Measurements from ENCODE around the gene PAXIP1. TPM values are rescaled to one million over a fixed set of nuclear protein-coding genes. Genes with fewer than 3 reads are reported as not detected.

PAXIP1 gene
- total RNA-seq, 2 donors from 2014 or later = 11.2 to 20.4 TPM

GRCh38 chr7:155000795-155001194, 2.1 kb downstream of the PAXIP1 start:
- no peaks in the 10 kb centered on the region for H3K4me1 ChIP-seq
- DNase-seq = peak; percentile 40
- intact Hi-C loops (cut with DNase I) = loop anchor here (5.0 to 10.0 kb wide), 2 partner anchors 73 to 344 kb away; no protein-coding TSS in a partner anchor

GRCh38 chr7:154998481-154998880, 4.4 kb downstream of the PAXIP1 start:
- no peaks in the 10 kb centered on the region for H3K36me3 ChIP-seq
- H3K4me3 ChIP-seq = no peak overlapping the region
- no peaks in the 10 kb centered on the region for H3K27me3 ChIP-seq
- no peaks in the 10 kb centered on the region for H3K4me1 ChIP-seq
- no peak overlapping the region for H3K9ac ChIP-seq (ENCODE audit: low read depth in 2 of 2, low read length in 2 of 2)
- intact Hi-C loops (cut with DNase I) = no loop called here
- H3K9me3 ChIP-seq = no peaks in the 10 kb centered on the region
- no peak for TF ChIP-seq CTCF (IDR thresholded peaks at IDR 0.05)
- no peak overlapping the region for H3K27ac ChIP-seq
- DNase-seq = no peak

More at GRCh38 chr7:155000795-155001194, 2.1 kb downstream of the PAXIP1 start:
- no peaks in the 10 kb centered on the region for H3K27me3 ChIP-seq
- H3K27ac ChIP-seq = no peak overlapping the region
- no peaks in the 10 kb centered on the region for H3K36me3 ChIP-seq
- no peak for TF ChIP-seq CTCF (IDR thresholded peaks at IDR 0.05)
- H3K4me3 ChIP-seq = no peak overlapping the region
- no peaks in the 10 kb centered on the region for H3K9me3 ChIP-seq
- H3K9ac ChIP-seq (ENCODE audit: low read depth in 2 of 2, low read length in 2 of 2) = no peak overlapping the region

GRCh38 chr7:154997840-154998370, 5.0 kb downstream of the PAXIP1 start:
- intact Hi-C loops (cut with DNase I) = no loop called here
- Histone ChIP-seq H3K9me3 (no peaks in the 10 kb centered on the region), H3K27me3 (no peaks in the 10 kb centered on the region), H3K27ac (no peak overlapping the region), H3K9ac (ENCODE audit: low read depth in 2 of 2, low read length in 2 of 2) (no peak overlapping the region), H3K36me3 (no peaks in the 10 kb centered on the region), H3K4me3 (no peak overlapping the region), H3K4me1 (no peaks in the 10 kb centered on the region)
- no peak for DNase-seq
- no peak for TF ChIP-seq CTCF (IDR thresholded peaks at IDR 0.05)

- intact Hi-C loops (cut with DNase I) = no loop called here
- H3K36me3 ChIP-seq = no peaks in the 10 kb centered on the region
- no peak overlapping the region for H3K9ac ChIP-seq (ENCODE audit: low read depth in 2 of 2, low read length in 2 of 2)
- H3K27ac ChIP-seq = no peak overlapping the region
- H3K9me3 ChIP-seq = no peaks in the 10 kb centered on the region
- no peaks in the 10 kb centered on the region for H3K27me3 ChIP-seq
- no peaks in the 10 kb centered on the region for H3K4me1 ChIP-seq
- no peak for TF ChIP-seq CTCF (IDR thresholded peaks at IDR 0.05)
- DNase-seq = no peak
- no peak overlapping the region for H3K4me3 ChIP-seq
These were observed 6.2 kb downstream of the PAXIP1 start for GRCh38 chr7:154996756-154997155.

GRCh38 chr7:154996101-154996500, 6.8 kb downstream of the PAXIP1 start:
- Histone ChIP-seq H3K9ac (ENCODE audit: low read depth in 2 of 2, low read length in 2 of 2) (no peak overlapping the region), H3K4me3 (no peak overlapping the region), H3K27me3 (no peaks in the 10 kb centered on the region), H3K9me3 (no peaks in the 10 kb centered on the region), H3K27ac (no peak overlapping the region), H3K36me3 (no peaks in the 10 kb centered on the region), H3K4me1 (no peaks in the 10 kb centered on the region)
- TF ChIP-seq CTCF (IDR thresholded peaks at IDR 0.05) = no peak
- DNase-seq = no peak
- intact Hi-C loops (cut with DNase I) = no loop called here

Data from colonic mucosa (tissue), 4 donors.